Lower leg skin (tissue), 4 donors: ENCODE data around the gene NES. TPM values are rescaled to one million over a fixed set of nuclear protein-coding genes. Genes with fewer than 3 reads are reported as not detected.

Experiments
- DNase-seq, 2 donors: peaks; one replicate each; pipeline ENCODE4 v3.0.0-alpha.2; 2019; ENCODE audit warnings: low spot score in 2 of 2
- H3K4me3 ChIP-seq: fragments of 200-600 bp; sonication (generic); 2 replicates; pipeline ENCODE4 v1.5.1; 2017; ENCODE audit warnings: mild to moderate bottlenecking, low read depth; ENCODE audit not compliant: poor library complexity, severe bottlenecking
- CTCF ChIP-seq, 3 donors: fragments of 450-650 bp; IDR thresholded peaks; one replicate each; pipeline ENCODE4 v1.5.1; 2016; ENCODE audit warnings: antibody characterized with exemption in 3 of 3, mild to moderate bottlenecking in 3 of 3, moderate library complexity in 2 of 3
- POLR2A ChIP-seq, 2 donors: fragments of 450-650 bp; IDR thresholded peaks; one replicate each; pipeline ENCODE4 v1.6.1; 2016 to 2017; ENCODE audit warnings: antibody characterized with exemption in 2 of 2, mild to moderate bottlenecking in 1 of 2, moderate library complexity in 1 of 2
- WGBS, 2 donors: methylation state at CpG; one replicate each; pipeline ENCODE4 v1.1.5; 2018; 5-methylcytosine and 5-hydroxymethylcytosine counted together
- intact Hi-C: fragments of 100-400 bp; cut with DNase I; formaldehyde crosslinking; loops from one replicate; pipeline ENCODE4 v1.15.0; 2023; ENCODE audit warnings: low total_unique reads
- total RNA-seq, 4 donors: library from RNA; depleted of rRNA; stranded (reverse); fragments of >200 nt; gene quantifications; one replicate each; pipeline ENCODE4 v1.1.0, GENCODE V29; 2016

Gene NES
- total RNA-seq, 4 donors from 2014 or later, result 2.4 to 8.9 (median 5.0) TPM

GRCh38 chr1:156664767-156665411 lies 12.3 kb downstream of the NES start:
- H3K4me3 ChIP-seq, result no peak overlapping the region
- intact Hi-C loops, result no loop called here
- WGBS, 2 donors, result 42 to 49% methylated on average over 11 to 15 of the region's 16 CpGs
- TF ChIP-seq CTCF (IDR thresholded peaks at IDR 0.05) (no peak), POLR2A (IDR thresholded peaks at IDR 0.05) (no peak)
- no peak for DNase-seq

DNA sequence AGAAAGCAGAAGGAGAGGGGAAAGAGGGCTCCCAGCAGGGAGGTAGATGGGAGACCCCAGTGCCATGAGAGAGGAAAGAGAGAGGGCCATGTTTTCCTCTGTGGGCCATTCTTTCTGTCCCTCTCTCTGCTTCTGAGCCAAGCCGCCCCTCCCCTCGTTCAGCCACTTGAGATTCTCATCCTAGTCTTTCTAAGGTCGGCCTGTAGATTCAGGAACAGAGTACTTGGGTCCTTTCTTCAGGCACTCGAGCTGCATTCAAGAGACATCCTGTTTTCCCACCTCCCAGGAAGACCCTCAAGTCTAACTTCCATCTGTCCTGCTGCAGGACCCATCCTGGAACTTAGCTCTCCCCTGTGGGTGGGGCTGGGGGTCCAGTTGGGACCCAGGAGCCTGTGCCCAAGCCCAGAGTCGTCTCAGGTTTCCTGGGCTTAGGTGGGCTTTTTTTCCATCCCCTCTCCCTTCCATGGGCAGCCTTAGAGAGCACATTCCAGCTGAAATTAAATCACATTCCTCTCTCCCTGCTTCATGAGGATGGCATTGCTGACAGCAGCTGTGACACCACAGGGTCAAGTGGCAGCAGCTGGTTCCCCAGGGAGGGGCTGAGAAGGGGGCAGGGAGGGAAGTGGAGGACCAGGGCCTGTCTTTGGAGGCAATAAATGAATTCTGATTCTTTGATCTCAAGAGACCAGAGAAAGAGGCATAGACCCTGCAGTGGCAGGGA lies 13.0 kb downstream of the NES start:
- no peak for DNase-seq
- WGBS, 2 donors, result 64 to 71% methylated on average over 5 of the region's 5 CpGs
- intact Hi-C loops, result no loop called here
- H3K4me3 ChIP-seq, result no peak overlapping the region
- no peak for TF ChIP-seq POLR2A (IDR thresholded peaks at IDR 0.05)
- no peak for TF ChIP-seq CTCF (IDR thresholded peaks at IDR 0.05)

DNA sequence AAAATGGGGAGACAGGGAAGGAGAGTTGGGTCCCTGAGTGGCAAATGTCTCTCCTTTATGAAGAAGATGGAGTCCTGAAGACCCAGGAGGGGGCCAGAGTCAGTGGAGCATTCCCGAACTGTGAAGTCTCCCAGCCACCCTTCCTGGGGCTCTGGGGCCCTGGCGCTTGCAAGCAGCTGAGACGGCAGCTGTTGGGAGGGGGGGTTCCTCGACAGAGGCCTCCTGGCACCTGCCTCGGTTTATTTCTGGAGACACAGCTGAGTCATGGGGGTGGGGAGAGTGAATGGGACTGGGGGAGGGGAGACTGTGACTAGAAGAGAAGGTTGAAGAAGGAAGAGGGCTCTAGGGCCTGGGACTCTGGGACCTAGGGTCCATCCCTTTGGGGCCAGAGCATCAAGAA lies 14.0 kb downstream of the NES start:
- no peak for DNase-seq
- TF ChIP-seq POLR2A (IDR thresholded peaks at IDR 0.05), result no peak
- no peak for TF ChIP-seq CTCF (IDR thresholded peaks at IDR 0.05)
- H3K4me3 ChIP-seq, result no peak overlapping the region
- intact Hi-C loops, result no loop called here
- WGBS, 2 donors, result 31 to 41% methylated on average over 5 of the region's 5 CpGs

DNA sequence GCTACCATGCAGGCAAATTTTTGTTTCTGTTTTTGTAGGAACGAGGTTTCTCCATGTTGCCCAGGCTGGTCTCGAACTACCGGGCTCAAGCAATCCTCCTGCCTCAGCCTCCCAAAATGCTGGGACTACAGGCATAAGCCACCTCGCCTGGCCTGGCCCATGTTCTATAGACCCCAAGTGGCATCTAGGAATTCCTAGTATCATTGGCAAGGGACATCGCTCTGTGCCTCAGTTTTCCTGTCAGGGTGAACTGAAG lies 14.5 kb downstream of the NES start:
- no peak for TF ChIP-seq CTCF (IDR thresholded peaks at IDR 0.05)
- no peak for TF ChIP-seq POLR2A (IDR thresholded peaks at IDR 0.05)
- DNase-seq, result no peak
- intact Hi-C loops, result no loop called here
- WGBS, 2 donors, result 79 to 91% methylated on average over 5 of the region's 5 CpGs
- no peak overlapping the region for H3K4me3 ChIP-seq

- intact Hi-C loops, result no loop called here
- WGBS, 2 donors, result 60 to 66% methylated on average over 12 of the region's 12 CpGs
- H3K4me3 ChIP-seq, result no peak overlapping the region
- no peak for DNase-seq
- TF ChIP-seq POLR2A (IDR thresholded peaks at IDR 0.05), result no peak
- peak in 1 of 3 donors; percentile 17 for TF ChIP-seq CTCF (IDR thresholded peaks at IDR 0.05)
Measured at GRCh38 chr1:156662005-156662799, 15.0 kb downstream of the NES start.
